HepG2 (cell line): ENCODE data around the gene PTGR2. TPM values are rescaled to one million over a fixed set of nuclear protein-coding genes. Genes with fewer than 3 reads are reported as not detected.

Experiments
- CAMTA2 ChIP-seq: sonication (generic); formaldehyde crosslinking; IDR thresholded peaks from 2 replicates; pipeline ENCODE4 v1.4.0; 2020; ENCODE audit warnings: mild to moderate bottlenecking, missing genetic modification reagents, borderline replicate concordance
- DMTF1 ChIP-seq: sonication (generic); formaldehyde crosslinking; IDR thresholded peaks from 2 replicates; pipeline ENCODE4 v1.4.0; 2020; ENCODE audit warnings: mild to moderate bottlenecking, missing genetic modification reagents
- KDM2A ChIP-seq: sonication (generic); formaldehyde crosslinking; IDR thresholded peaks from 2 replicates; pipeline ENCODE4 v1.4.0; 2020; ENCODE audit warnings: low read depth, missing genetic modification reagents, borderline replicate concordance
- KMT2B ChIP-seq: IDR thresholded peaks from 2 replicates; pipeline ENCODE4 v1.6.1; 2016; ENCODE audit warnings: missing genetic modification reagents, missing compliant biosample characterization
- NCOA2 ChIP-seq: sonication (generic); formaldehyde crosslinking; IDR thresholded peaks from 2 replicates; pipeline ENCODE4 v1.8.0; 2022; ENCODE audit warnings: inconsistent platforms
- NR3C1 ChIP-seq: sonication (generic); formaldehyde crosslinking; IDR thresholded peaks from 2 replicates; pipeline ENCODE4 v1.4.0; 2020; ENCODE audit warnings: missing genetic modification reagents
- SALL2 ChIP-seq: sonication (generic); formaldehyde crosslinking; IDR thresholded peaks from 2 replicates; pipeline ENCODE4 v1.8.1; 2023; ENCODE audit warnings: mild to moderate bottlenecking, missing genetic modification reagents, inconsistent platforms
- TEAD3 ChIP-seq: optimal IDR thresholded peaks from 2 replicates; pipeline ENCODE3; 2016; ENCODE audit warnings: borderline replicate concordance
- ZEB1 ChIP-seq: IDR thresholded peaks from 2 replicates; pipeline ENCODE4 v1.6.1; 2012; ENCODE audit warnings: mild to moderate bottlenecking, low read depth, inconsistent platforms; ENCODE audit not compliant: insufficient replicate concordance
- ZNF124 ChIP-seq: sonication (generic); formaldehyde crosslinking; IDR thresholded peaks from 2 replicates; pipeline ENCODE4 v1.4.0; 2020; ENCODE audit warnings: missing genetic modification reagents
- ZNF264 ChIP-seq: sonication (generic); formaldehyde crosslinking; IDR thresholded peaks from 2 replicates; pipeline ENCODE4 v1.4.0; 2020; ENCODE audit warnings: missing genetic modification reagents
- ZNF33B ChIP-seq: sonication (generic); formaldehyde crosslinking; IDR thresholded peaks from 2 replicates; pipeline ENCODE4 v1.5.1; 2020; ENCODE audit warnings: mild to moderate bottlenecking, missing genetic modification reagents
- ZNF446 ChIP-seq: sonication (generic); formaldehyde crosslinking; IDR thresholded peaks from 2 replicates; pipeline ENCODE4 v1.5.0; 2020; ENCODE audit warnings: mild to moderate bottlenecking, missing genetic modification reagents
- ZNF496 ChIP-seq: sonication (generic); formaldehyde crosslinking; IDR thresholded peaks from 2 replicates; pipeline ENCODE4 v1.8.1; 2023; ENCODE audit warnings: mild to moderate bottlenecking, moderate library complexity, missing genetic modification reagents; ENCODE audit not compliant: insufficient replicate concordance
- ZNF503 ChIP-seq: sonication (generic); formaldehyde crosslinking; IDR thresholded peaks from 2 replicates; pipeline ENCODE4 v1.4.0; 2020; ENCODE audit warnings: missing genetic modification reagents
- ZNF576 ChIP-seq: sonication (generic); formaldehyde crosslinking; IDR thresholded peaks from 2 replicates; pipeline ENCODE4 v1.4.0; 2020; ENCODE audit warnings: mild to moderate bottlenecking, missing genetic modification reagents
- ZNF776 ChIP-seq: sonication (generic); formaldehyde crosslinking; IDR thresholded peaks from 2 replicates; pipeline ENCODE4 v1.4.0; 2020; ENCODE audit warnings: mild to moderate bottlenecking, missing genetic modification reagents
- polyA plus RNA-seq, 8 experiments: library from polyadenylated mRNA; depleted of rRNA in 3 of 8; stranded (reverse) in 7 of 8; unstranded in 1 of 8; fragments of >200 nt; fragmentation: Illumina TruSeq in 4 of 8; extraction: Trizol in 4 of 8; gene quantifications; 2 replicates each; pipeline versions ENCODE4 v1.2.1 to v1.2.3, GENCODE V29; 2011 to 2016; ENCODE audit warnings: low read depth in 4 of 8, missing spikeins in 1 of 8, mixed read lengths in 1 of 8; ENCODE audit not compliant: insufficient read depth in 1 of 8
- total RNA-seq, 5 experiments: library from RNA; depleted of rRNA; stranded (reverse); fragments of >200 nt; fragmentation: Illumina TruSeq; extraction: Trizol; gene quantifications; 2 replicates each; pipeline ENCODE4 v1.2.3, GENCODE V29; 2016; ENCODE audit warnings: low read depth in 1 of 5
- TF ChIP-seq, protein P1 (sequence below): sonication (generic); formaldehyde crosslinking; IDR thresholded peaks from 2 replicates; pipeline ENCODE4 v1.9.0; 2022; ENCODE audit warnings: missing genetic modification reagents, mild to moderate bottlenecking, borderline replicate concordance
- TF ChIP-seq, protein P2 (sequence below): sonication (generic); formaldehyde crosslinking; IDR thresholded peaks from 2 replicates; pipeline ENCODE4 v1.4.0; 2020; ENCODE audit warnings: missing genetic modification reagents
- TF ChIP-seq, protein P3 (sequence below): sonication (generic); formaldehyde crosslinking; IDR thresholded peaks from 2 replicates; pipeline ENCODE4 v1.8.1; 2022; ENCODE audit warnings: mild to moderate bottlenecking, missing genetic modification reagents

The PTGR2 gene
- total and polyA plus RNA-seq, 2 of the 13 experiments (the other 11 are each of a cell fraction or from before 2014, with no cell fraction given): 3.0 to 4.3 TPM

- TF ChIP-seq CAMTA2 (no peak; the same call in 1 of the 2 replicates), ZNF576 (CRISPR knock-in tag) (no peak), NR3C1 (CRISPR knock-in tag) (no peak), KMT2B (CRISPR knock-in tag) (peak; percentile 64), ZEB1 (peak; percentile 77), ZNF496 (CRISPR knock-in tag) (no peak), KDM2A (CRISPR knock-in tag) (peak; percentile 72), ZNF33B (CRISPR knock-in tag) (no peak; the same call in 1 of the 2 replicates), ZNF503 (peak; percentile 69), DMTF1 (CRISPR knock-in tag) (no peak), SALL2 (CRISPR knock-in tag) (0 out of 2 replicates have a peak, but pooled peaks have one; percentile 6), NCOA2 (CRISPR knock-in tag) (peak; percentile 12; the same call in 1 of the 2 replicates), ZNF446 (CRISPR knock-in tag) (no peak), ZNF776 (CRISPR knock-in tag) (no peak), ZNF264 (CRISPR knock-in tag) (no peak; the same call in 1 of the 2 replicates), TEAD3 (CRISPR knock-in tag) (peak; percentile 93), ZNF124 (CRISPR knock-in tag) (peak; percentile 70)
- TF ChIP-seq, protein P1, sequence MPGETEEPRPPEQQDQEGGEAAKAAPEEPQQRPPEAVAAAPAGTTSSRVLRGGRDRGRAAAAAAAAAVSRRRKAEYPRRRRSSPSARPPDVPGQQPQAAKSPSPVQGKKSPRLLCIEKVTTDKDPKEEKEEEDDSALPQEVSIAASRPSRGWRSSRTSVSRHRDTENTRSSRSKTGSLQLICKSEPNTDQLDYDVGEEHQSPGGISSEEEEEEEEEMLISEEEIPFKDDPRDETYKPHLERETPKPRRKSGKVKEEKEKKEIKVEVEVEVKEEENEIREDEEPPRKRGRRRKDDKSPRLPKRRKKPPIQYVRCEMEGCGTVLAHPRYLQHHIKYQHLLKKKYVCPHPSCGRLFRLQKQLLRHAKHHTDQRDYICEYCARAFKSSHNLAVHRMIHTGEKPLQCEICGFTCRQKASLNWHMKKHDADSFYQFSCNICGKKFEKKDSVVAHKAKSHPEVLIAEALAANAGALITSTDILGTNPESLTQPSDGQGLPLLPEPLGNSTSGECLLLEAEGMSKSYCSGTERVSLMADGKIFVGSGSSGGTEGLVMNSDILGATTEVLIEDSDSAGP (CRISPR knock-in tag): peak; percentile 69; the same call in 1 of the 2 replicates
- TF ChIP-seq, protein P2, sequence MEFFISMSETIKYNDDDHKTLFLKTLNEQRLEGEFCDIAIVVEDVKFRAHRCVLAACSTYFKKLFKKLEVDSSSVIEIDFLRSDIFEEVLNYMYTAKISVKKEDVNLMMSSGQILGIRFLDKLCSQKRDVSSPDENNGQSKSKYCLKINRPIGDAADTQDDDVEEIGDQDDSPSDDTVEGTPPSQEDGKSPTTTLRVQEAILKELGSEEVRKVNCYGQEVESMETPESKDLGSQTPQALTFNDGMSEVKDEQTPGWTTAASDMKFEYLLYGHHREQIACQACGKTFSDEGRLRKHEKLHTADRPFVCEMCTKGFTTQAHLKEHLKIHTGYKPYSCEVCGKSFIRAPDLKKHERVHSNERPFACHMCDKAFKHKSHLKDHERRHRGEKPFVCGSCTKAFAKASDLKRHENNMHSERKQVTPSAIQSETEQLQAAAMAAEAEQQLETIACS (CRISPR knock-in tag): no peak
- TF ChIP-seq, protein P3, sequence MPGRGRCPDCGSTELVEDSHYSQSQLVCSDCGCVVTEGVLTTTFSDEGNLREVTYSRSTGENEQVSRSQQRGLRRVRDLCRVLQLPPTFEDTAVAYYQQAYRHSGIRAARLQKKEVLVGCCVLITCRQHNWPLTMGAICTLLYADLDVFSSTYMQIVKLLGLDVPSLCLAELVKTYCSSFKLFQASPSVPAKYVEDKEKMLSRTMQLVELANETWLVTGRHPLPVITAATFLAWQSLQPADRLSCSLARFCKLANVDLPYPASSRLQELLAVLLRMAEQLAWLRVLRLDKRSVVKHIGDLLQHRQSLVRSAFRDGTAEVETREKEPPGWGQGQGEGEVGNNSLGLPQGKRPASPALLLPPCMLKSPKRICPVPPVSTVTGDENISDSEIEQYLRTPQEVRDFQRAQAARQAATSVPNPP (CRISPR knock-in tag): no peak
These were observed at the start of gene PTGR2 (continued) for GRCh38 chr14:73851567-73852382.
